H9 (cell line): ENCODE measurements around the gene KLK2. TPM values are rescaled to one million over a fixed set of nuclear protein-coding genes. Genes with fewer than 3 reads are reported as not detected.

Experiments
- DNase-seq: peaks from one replicate; pipeline ENCODE4 v3.0.0-alpha.2; 2017
- H2AFZ ChIP-seq: one replicate; pipeline ENCODE4 v1.6.1; 2013; ENCODE audit warnings: mild to moderate bottlenecking, low read length, control low read depth, moderate library complexity
- H2AK5ac ChIP-seq: 2 replicates; pipeline ENCODE4 v1.6.1; 2013; ENCODE audit warnings: low read length, control low read depth, mixed read lengths; ENCODE audit not compliant: insufficient read length
- H2BK120ac ChIP-seq: one replicate; pipeline ENCODE4 v1.6.1; 2013; ENCODE audit warnings: low read depth, mild to moderate bottlenecking, low read length, control low read depth, inconsistent platforms; ENCODE audit not compliant: poor library complexity, severe bottlenecking
- H2BK12ac ChIP-seq: 2 replicates; pipeline ENCODE4 v1.6.1; 2013; ENCODE audit warnings: low read length, control low read depth, mixed read lengths, low read depth; ENCODE audit not compliant: insufficient read length
- H2BK15ac ChIP-seq: 2 replicates; pipeline ENCODE4 v1.6.1; 2013; ENCODE audit warnings: low read depth, low read length, control low read depth
- H2BK20ac ChIP-seq: one replicate; pipeline ENCODE4 v1.6.1; 2013; ENCODE audit warnings: low read depth, mild to moderate bottlenecking, low read length, control low read depth, inconsistent platforms; ENCODE audit not compliant: poor library complexity, severe bottlenecking
- H2BK5ac ChIP-seq: 2 replicates; pipeline ENCODE4 v1.6.1; 2013; ENCODE audit warnings: low read length, control low read depth, mixed read lengths; ENCODE audit not compliant: insufficient read length
- H3K14ac ChIP-seq: 2 replicates; pipeline ENCODE4 v1.6.1; 2013; ENCODE audit warnings: low read length, control low read depth; ENCODE audit not compliant: insufficient read depth
- H3K18ac ChIP-seq: 2 replicates; pipeline ENCODE4 v1.6.1; 2013; ENCODE audit warnings: low read depth, mild to moderate bottlenecking, mixed read lengths, low read length, control low read depth; ENCODE audit not compliant: insufficient read length
- H3K23ac ChIP-seq: 2 replicates; pipeline ENCODE4 v1.6.1; 2013; ENCODE audit warnings: low read length, control low read depth, mixed read lengths, low read depth; ENCODE audit not compliant: insufficient read length
- H3K23me2 ChIP-seq: 2 replicates; pipeline ENCODE4 v1.6.1; 2013; ENCODE audit warnings: low read depth, mild to moderate bottlenecking, mixed read lengths, low read length, control low read depth; ENCODE audit not compliant: insufficient read length, poor library complexity, severe bottlenecking
- H3K27ac ChIP-seq: 2 replicates; pipeline ENCODE4 v1.5.1; 2013; ENCODE audit warnings: low read length, control low read depth, mixed read lengths, low read depth; ENCODE audit not compliant: insufficient read length
- H3K27me3 ChIP-seq: 2 replicates; pipeline ENCODE4 v1.6.1; 2013; ENCODE audit warnings: low read length, control low read depth, inconsistent platforms; ENCODE audit not compliant: insufficient read depth
- H3K4ac ChIP-seq: 2 replicates; pipeline ENCODE4 v1.6.1; 2013; ENCODE audit warnings: low read depth, mild to moderate bottlenecking, control low read depth, inconsistent platforms, low read length, moderate library complexity
- H3K4me1 ChIP-seq: 2 replicates; pipeline ENCODE4 v1.6.1; 2013; ENCODE audit warnings: low read length, control low read depth, inconsistent platforms; ENCODE audit not compliant: insufficient read depth
- H3K4me2 ChIP-seq: 2 replicates; pipeline ENCODE4 v1.6.1; 2013; ENCODE audit warnings: low read length, control low read depth, mixed read lengths; ENCODE audit not compliant: insufficient read length, insufficient read depth
- H3K56ac ChIP-seq: 2 replicates; pipeline ENCODE4 v1.6.1; 2013; ENCODE audit warnings: low read depth, mild to moderate bottlenecking, mixed read lengths, low read length, control low read depth; ENCODE audit not compliant: insufficient read length
- H3K79me1 ChIP-seq: 2 replicates; pipeline ENCODE4 v1.6.1; 2013; ENCODE audit warnings: low read depth, mild to moderate bottlenecking, moderate library complexity, low read length, control low read depth, inconsistent platforms; ENCODE audit not compliant: insufficient read depth, poor library complexity, severe bottlenecking
- H3K79me2 ChIP-seq: 2 replicates; pipeline ENCODE4 v1.6.1; 2013; ENCODE audit warnings: low read length, control low read depth, inconsistent platforms; ENCODE audit not compliant: insufficient read depth
- H3K9ac ChIP-seq: 2 replicates; pipeline ENCODE4 v1.6.1; 2013; ENCODE audit warnings: low read length, control low read depth, mixed read lengths; ENCODE audit not compliant: insufficient read length; ENCODE audit errors: extremely low read depth
- H3K9me3 ChIP-seq: one replicate; pipeline ENCODE4 v1.6.1; 2013; ENCODE audit warnings: low read depth, low read length, inconsistent platforms; ENCODE audit not compliant: control insufficient read depth
- H3T11ph ChIP-seq: one replicate; pipeline ENCODE4 v1.6.1; 2013; ENCODE audit warnings: mild to moderate bottlenecking, low read length, control low read depth, inconsistent platforms
- H4K20me1 ChIP-seq: one replicate; pipeline ENCODE4 v1.6.1; 2013; ENCODE audit not compliant: control insufficient read depth, insufficient read length, insufficient read depth
- H4K5ac ChIP-seq: 2 replicates; pipeline ENCODE4 v1.6.1; 2013; ENCODE audit warnings: low read depth, mild to moderate bottlenecking, mixed read lengths, low read length, control low read depth; ENCODE audit not compliant: insufficient read length
- H4K8ac ChIP-seq: replicated peaks from 2 replicates; pipeline ENCODE4 v1.6.1; 2013; ENCODE audit warnings: low read length, control low read depth, mixed read lengths, low read depth; ENCODE audit not compliant: insufficient read length
- H4K91ac ChIP-seq: 2 replicates; pipeline ENCODE4 v1.6.1; 2013; ENCODE audit warnings: low read depth, mild to moderate bottlenecking, moderate library complexity, mixed read lengths, low read length, control low read depth; ENCODE audit not compliant: insufficient read length
- H3K27ac Mint-ChIP-seq, 3 experiments: 2 replicates in 2 of 3; 3 replicates in 1 of 3; pipeline ENCODE4 v1.8.0; 2020 to 2021; ENCODE audit warnings: mixed read lengths in 3 of 3, mild to moderate bottlenecking in 1 of 3, moderate library complexity in 1 of 3
- H3K27me3 Mint-ChIP-seq: 2 replicates; pipeline ENCODE4 v1.8.0; 2021; ENCODE audit warnings: low read depth, mild to moderate bottlenecking, moderate library complexity, mixed read lengths
- H3K36me3 Mint-ChIP-seq, 3 experiments: 2 replicates in 2 of 3; 3 replicates in 1 of 3; pipeline ENCODE4 v1.8.0; 2020 to 2021; ENCODE audit warnings: low read depth in 3 of 3, mixed read lengths in 3 of 3; ENCODE audit not compliant: insufficient read depth in 1 of 3
- H3K4me1 Mint-ChIP-seq, 2 experiments: 2 replicates each; pipeline ENCODE4 v1.8.0; 2020; ENCODE audit warnings: mixed read lengths in 2 of 2
- H3K4me3 Mint-ChIP-seq, 2 experiments: 2 replicates in 1 of 2; 3 replicates in 1 of 2; pipeline ENCODE4 v1.8.0; 2020 to 2021; ENCODE audit warnings: mild to moderate bottlenecking in 2 of 2, mixed read lengths in 2 of 2, moderate library complexity in 1 of 2
- H3K9me3 Mint-ChIP-seq, 2 experiments: 2 replicates in 1 of 2; 3 replicates in 1 of 2; pipeline ENCODE4 v1.8.0; 2020; ENCODE audit warnings: mild to moderate bottlenecking in 2 of 2, mixed read lengths in 2 of 2, moderate library complexity in 1 of 2
- WGBS: extraction: QIAGEN DNeasy Blood & Tissue Kit; methylation state at CpG from one replicate; pipeline ENCODE4 v1.1.7; 2013; ENCODE audit warnings: missing lambda C conversion rate, low lambda C conversion rate, mixed read lengths; ENCODE audit not compliant: insufficient read length; ENCODE audit errors: extremely low coverage; 5-methylcytosine and 5-hydroxymethylcytosine counted together
- total RNA-seq: library from RNA; stranded (reverse); gene quantifications from 2 replicates; pipeline ENCODE4 v1.2.1, GENCODE V29; 2021
- TF ChIP-seq, protein P1 (sequence below): fragments of 200-600 bp; sonication (generic); conservative IDR thresholded peaks from 3 replicates; pipeline ENCODE4 v1.8.0; 2021; ENCODE audit warnings: antibody characterized with exemption, mild to moderate bottlenecking

The KLK2 gene
- total RNA-seq, 1 experiment from 2014 or later: not detected

DNA sequence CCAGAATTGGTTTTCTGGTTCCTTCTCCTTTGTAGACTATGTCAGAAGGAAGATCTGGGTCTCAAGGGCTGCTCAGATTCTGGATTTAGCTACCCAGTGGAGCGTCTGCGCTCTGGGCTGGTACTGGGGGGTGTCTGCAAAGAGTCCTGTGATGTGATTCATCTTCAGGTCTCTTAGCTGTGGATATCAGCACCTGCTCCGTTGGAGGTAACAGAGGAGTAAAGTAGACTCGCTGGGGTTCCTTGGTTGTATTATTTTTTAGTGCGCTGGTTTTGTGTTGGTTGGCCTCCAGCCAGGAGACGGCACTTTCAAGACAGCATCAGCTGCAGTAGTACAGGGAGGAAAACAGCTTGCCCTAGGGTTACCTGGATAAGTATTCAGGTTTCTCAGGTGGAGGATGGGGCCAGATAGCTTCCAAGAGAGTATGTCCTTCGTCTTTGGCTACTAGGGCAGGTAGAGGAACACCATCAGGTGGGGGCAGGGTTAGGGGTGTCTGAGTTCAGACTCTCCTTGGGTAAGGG lies 29.5 kb upstream of the KLK2 start:
- no peak overlapping the region for H2BK5ac ChIP-seq
- H2BK12ac ChIP-seq: no peak overlapping the region
- H2BK120ac ChIP-seq: no peak overlapping the region
- H3K4me2 ChIP-seq: no peak overlapping the region
- no peak overlapping the region for H3K56ac ChIP-seq
- H3K14ac ChIP-seq: no peak overlapping the region
- DNase-seq: no peak
- Mint-ChIP-seq H3K27ac (no peak overlapping the region), H3K4me3 (no peak overlapping the region), H3K9me3 (peaks cover 0 to 8% of the 10 kb centered on the region in 2 experiments; a peak in 3 of 5 replicates), H3K27me3 (peaks cover 75% of the 10 kb centered on the region), H3K4me1 (peaks cover 13 to 14% of the 10 kb centered on the region in 2 experiments), H3K36me3 (no peaks in the 10 kb centered on the region)
- H3K79me2 ChIP-seq: no peaks in the 10 kb centered on the region
- H2AK5ac ChIP-seq: no peak overlapping the region
- no peak overlapping the region for H2AFZ ChIP-seq
- no CpG with 5 or more reads among the region's 7 CpGs for WGBS
- H3K79me1 ChIP-seq: no peaks in the 10 kb centered on the region
- no peak overlapping the region for H4K5ac ChIP-seq
- H3K23ac ChIP-seq: no peak overlapping the region
- no peak overlapping the region for H4K8ac ChIP-seq
- no peak overlapping the region for H3K27ac ChIP-seq
- 0 out of 2 replicates have a peak, but pooled peaks cover 2% of the 10 kb centered on the region for H3K27me3 ChIP-seq
- no peak overlapping the region for H4K91ac ChIP-seq
- H3K18ac ChIP-seq: no peak overlapping the region
- H3K23me2 ChIP-seq: no peaks in the 10 kb centered on the region
- TF ChIP-seq, protein P1, sequence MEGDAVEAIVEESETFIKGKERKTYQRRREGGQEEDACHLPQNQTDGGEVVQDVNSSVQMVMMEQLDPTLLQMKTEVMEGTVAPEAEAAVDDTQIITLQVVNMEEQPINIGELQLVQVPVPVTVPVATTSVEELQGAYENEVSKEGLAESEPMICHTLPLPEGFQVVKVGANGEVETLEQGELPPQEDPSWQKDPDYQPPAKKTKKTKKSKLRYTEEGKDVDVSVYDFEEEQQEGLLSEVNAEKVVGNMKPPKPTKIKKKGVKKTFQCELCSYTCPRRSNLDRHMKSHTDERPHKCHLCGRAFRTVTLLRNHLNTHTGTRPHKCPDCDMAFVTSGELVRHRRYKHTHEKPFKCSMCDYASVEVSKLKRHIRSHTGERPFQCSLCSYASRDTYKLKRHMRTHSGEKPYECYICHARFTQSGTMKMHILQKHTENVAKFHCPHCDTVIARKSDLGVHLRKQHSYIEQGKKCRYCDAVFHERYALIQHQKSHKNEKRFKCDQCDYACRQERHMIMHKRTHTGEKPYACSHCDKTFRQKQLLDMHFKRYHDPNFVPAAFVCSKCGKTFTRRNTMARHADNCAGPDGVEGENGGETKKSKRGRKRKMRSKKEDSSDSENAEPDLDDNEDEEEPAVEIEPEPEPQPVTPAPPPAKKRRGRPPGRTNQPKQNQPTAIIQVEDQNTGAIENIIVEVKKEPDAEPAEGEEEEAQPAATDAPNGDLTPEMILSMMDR: no peak
- H3T11ph ChIP-seq: no peak overlapping the region
- no peak overlapping the region for H2BK20ac ChIP-seq
- H3K4me1 ChIP-seq: no peaks in the 10 kb centered on the region
- H3K4ac ChIP-seq: no peak overlapping the region
- no peaks in the 10 kb centered on the region for H4K20me1 ChIP-seq
- no peak overlapping the region for H3K9ac ChIP-seq
- no peak overlapping the region for H2BK15ac ChIP-seq
- no peaks in the 10 kb centered on the region for H3K9me3 ChIP-seq
